ENCODE measurements around the gene ARMC8.

GRCh38 chr3:138220242-138220641 is 33.1 kb downstream of the ARMC8 start:
- no peak for TF ChIP-seq CTCF (IDR thresholded peaks at IDR 0.05; ENCODE audit: low read depth, low read length, missing input control)
- no peak for TF ChIP-seq FOXA1 (IDR thresholded peaks at IDR 0.05)
- TF ChIP-seq MAX (IDR thresholded peaks at IDR 0.05): no peak
- TF ChIP-seq HNF4G (IDR thresholded peaks at IDR 0.05): no peak
- TF ChIP-seq ATF3 (IDR thresholded peaks at IDR 0.05): no peak
- no peak for TF ChIP-seq GABPA (IDR thresholded peaks at IDR 0.05 in 1 of 2, conservative IDR thresholded peaks at IDR 0.05 in 1 of 2)
- TF ChIP-seq REST (IDR thresholded peaks at IDR 0.05): no peak
- TF ChIP-seq EGR1 (IDR thresholded peaks at IDR 0.05; ENCODE audit: low read depth in 2 of 2): no peak
- TF ChIP-seq SP1 (IDR thresholded peaks at IDR 0.05): no peak
- no peak for TF ChIP-seq TAF1 (conservative IDR thresholded peaks at IDR 0.05)

Measured in liver (tissue), 3 donors.